NCI-H2227 treated with DMSO at 0.1 percent for 48 hours (cell line): ENCODE measurements around the gene FOXM1.
"Not testable (repeated sequence)": the region's sequence is repeated elsewhere in the genome, so short reads cannot be mapped to it uniquely, and the experiment has no call there.

Source experiments
- DNase-seq: peaks from one replicate; lab custom pipeline; 2025; lab: John Stamatoyannopoulos, UW

The FOXM1 gene

DNA sequence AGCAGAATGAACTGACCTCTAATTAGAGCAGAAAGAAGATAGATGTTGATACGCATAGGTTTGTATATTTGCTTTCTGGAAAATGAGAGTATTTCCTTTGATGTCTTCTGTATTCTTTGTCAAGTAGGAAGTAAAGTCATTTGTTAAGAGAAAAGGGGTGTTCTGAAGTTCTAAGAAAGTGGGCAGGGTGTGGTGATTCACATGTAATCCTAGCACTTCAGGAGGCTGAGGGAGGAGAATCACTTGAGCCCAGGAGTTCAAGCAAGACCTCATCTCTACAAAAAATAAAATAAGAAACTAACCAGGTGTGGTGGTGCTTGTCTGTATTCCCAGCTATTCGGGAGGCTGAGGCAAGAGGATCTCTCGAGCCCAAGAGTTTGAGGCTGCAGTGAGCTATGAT lies 2.9 kb upstream of the FOXM1 start:
- DNase-seq = no peak

GRCh38 chr12:2877953-2878732 lies 1.2 kb upstream of the FOXM1 start:
- no peak for DNase-seq

GRCh38 chr12:2876431-2877046 lies 435 bp downstream of the FOXM1 start:
- DNase-seq = no peak

DNA sequence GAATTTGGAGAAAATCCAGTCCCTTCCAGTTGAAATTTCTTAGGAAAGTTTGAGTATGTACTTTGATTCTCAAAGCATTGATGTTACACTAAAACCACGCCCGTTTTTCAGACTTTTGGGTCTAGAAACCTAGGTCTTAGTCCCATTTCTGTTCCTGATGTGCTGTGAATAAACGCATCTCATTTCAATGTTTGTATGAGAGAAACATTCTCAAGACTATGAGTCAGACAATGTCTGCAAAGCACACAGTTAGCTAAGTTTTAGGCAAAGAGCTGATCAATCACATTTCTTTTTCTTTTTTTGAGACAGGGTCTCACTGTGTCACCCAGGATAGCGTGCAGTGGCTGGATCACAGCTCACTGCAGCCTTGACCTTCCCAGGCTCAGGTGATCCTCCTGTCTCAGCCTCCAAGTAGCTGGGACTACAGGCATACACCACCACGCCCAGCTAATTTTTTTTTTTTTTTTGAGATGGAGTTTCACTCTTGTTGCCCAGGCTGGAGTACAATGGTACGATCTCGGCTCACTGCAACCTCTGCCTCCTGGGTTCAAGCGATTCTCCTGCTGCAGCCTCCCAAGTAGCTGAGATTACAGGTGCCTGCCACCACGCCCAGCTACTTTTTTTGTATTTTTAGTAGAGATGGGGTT lies 7.9 kb downstream of the FOXM1 start:
- DNase-seq = not testable (repeated sequence)

DNA sequence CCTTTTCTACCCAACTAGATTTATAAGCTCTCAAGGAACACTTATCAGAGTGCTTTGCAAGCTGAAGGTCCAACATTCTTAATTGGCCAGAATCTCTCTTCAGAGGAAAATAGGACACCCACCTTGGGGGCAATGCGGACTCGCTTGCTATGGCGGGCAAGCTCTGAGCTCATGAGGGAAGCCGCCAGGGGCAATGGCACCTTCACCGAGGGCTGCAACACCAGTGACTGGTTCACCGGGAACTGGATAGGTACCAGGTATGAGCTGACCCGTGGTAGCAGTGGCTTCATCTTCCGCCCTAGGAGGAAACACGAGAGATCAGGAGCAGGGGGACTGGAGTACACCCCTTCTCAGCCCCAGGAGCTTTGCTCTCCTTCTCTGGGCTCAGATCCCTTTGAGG lies 12.8 kb downstream of the FOXM1 start:
- no peak for DNase-seq

DNA sequence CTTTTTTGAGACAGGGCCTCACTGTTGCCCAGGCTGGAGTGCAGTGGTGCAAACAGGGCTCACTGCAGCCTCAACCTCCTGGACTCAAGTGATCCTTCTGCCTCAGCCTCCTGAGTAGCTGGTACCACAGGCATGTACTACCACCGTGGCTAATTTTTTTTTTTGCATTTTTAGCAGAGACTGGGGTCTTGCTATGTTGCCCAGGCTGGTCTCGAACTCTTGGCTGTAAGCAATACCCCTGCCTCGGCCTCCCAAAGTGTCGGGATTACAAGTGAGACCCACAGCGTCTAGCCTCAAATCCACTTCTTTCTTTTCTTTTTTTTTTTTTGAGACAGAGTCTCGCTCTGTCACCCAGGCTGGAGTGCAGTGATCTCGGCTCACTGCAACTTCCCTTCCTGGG lies 13.6 kb downstream of the FOXM1 start:
- not testable (repeated sequence) for DNase-seq

GRCh38 chr12:2862876-2863275 lies 14.1 kb downstream of the FOXM1 start:
- no peak for DNase-seq

DNA sequence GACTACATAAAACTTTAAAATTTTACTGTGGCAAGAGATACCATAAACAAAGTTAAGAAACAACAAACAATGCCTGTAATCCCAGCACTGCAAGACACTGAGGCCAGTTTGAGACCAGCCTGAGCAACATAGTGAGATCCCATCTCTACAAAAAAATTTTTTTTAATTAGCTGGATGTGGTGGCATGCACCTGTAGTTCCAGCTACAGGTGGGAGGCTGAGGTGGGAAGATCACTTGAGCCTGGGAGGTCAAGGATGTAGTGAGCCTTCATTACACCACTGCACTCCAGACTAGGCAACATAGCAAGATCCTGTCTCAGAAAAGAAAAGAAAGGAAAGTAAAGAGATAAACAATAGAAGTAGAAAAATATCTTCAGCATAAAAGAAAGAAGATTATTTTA lies 16.8 kb downstream of the FOXM1 start:
- DNase-seq = no peak

- DNase-seq = no peak
Observed at GRCh38 chr12:2858944-2859421, 18.0 kb downstream of the FOXM1 start.

DNA sequence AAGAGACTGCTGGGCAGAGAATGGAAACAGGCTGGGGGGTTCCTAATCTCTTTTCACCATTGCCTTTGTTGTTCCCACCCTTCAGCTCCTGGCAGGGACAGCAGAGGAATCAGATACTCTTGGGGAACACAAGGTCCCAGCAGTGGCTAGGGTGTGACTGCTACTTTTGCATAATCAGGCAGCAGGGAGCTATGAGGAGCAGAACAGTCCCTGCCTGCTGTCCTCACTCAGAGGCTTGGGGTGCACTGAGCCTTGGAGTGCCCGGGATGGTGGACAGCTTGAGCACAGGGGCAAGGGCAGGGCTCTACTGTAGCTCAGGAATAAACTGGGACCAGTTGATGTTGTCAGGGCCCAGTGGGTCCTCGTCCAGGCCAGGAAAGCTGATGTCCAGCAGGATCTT lies 18.6 kb downstream of the FOXM1 start:
- no peak for DNase-seq

DNA sequence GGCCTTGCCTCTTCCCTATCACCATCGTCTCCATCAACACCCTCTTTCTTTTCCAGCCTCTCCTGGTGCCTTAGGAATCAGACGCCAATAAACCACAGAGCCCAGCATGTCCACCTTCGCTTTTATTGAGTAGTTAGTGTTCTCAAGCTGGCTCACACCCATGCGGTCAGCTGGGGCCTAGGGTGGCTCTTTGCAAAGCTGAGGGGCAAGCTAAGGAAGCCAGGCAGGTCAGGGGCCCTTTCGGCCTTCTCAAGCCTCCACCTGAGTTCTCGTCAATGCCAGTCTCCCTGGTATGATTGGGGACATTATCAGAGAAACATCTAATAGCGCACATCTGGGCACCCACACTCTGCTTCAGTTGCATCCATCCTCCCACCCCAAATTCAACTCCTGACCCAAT lies 19.4 kb downstream of the FOXM1 start:
- no peak for DNase-seq

GRCh38 chr12:2857021-2857431 lies 19.9 kb downstream of the FOXM1 start, which contains the start of gene TEX52:
Gene TEX52 (minus strand): TSS chr12:2857039. CDS start chr12:2857026, 13 bp downstream.
- no peak for DNase-seq

DNA sequence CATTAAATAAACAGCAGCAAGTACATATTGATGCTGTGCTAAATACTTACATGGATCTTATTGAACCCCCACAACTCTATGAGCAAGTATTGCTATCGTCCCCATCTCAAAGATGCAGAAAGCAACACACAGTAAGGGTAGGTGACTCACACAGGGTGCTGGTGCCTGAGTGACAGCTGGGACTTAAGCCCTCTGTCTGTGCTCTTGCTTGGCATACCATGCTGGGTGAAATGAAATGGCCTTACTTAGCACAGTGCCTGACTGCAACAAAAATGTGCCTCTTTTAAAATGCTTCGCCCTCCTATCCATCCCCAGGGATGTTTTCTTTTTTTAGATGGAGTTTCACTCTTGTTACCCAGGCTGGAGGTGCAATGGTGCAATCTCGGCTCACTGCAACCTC lies 20.9 kb downstream of the FOXM1 start:
- DNase-seq = no peak

DNA sequence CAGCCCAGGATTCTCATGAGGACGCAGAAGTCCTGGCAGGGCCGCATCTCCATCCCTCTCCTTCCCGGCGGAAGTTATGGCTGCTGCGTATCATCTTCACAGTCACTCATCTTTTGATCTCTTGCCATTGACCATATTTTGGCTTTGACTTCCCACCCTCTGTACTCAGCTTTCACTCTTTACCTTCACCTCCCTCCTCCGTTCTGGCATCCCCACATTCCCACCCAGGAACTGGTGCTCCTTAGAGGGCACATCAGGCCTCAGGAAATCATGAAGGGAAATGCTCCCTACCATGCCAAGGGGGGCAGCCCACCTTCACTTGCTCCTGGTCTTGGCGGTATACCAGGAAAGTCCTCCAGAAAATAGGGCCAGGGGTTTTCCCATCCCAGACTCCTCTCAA lies 21.4 kb downstream of the FOXM1 start:
- no peak for DNase-seq

DNA sequence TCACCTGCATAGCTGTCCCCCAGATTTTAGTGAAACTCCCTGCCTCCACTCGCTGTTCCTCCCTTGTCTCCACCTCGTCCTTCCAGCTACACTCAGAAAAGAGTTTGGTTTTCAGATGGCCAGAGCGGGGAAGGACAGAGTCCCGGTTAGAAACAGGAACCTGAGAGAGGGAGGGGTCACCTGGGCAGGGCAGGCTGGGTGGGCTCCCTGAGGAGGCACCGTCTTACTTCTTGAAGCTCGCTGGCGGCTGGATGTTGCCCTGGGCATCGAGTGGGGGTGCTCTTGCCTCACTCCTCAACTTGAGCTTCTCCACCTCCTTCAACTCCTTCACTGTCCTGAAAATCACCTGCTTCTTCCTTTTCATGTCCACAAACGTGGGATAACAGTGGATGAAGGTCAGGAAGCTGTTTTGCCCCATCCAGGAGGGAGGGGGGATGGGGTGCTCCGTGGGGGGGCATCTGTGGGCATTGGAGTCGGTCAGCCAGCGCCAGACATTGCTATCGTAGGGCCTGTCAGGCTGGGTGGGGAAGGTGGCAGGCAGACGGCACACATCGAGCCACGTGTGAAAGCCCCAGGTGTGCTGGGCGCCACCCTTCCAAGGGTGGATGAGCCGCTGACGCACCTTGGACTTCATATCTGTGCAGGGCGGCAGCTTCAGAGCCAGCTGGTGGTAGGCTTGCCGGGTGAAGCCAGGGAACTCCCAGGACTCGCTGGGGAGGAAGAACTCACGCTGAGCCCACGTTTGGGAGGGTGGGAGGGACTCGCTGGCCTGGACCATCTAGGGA lies 22.1 kb downstream of the FOXM1 start:
- DNase-seq = no peak

- peak; percentile 44 for DNase-seq
Observed at GRCh38 chr12:2853626-2854025, 23.3 kb downstream of the FOXM1 start.

- DNase-seq = no peak
Observed at GRCh38 chr12:2851931-2852330, 25.0 kb downstream of the FOXM1 start.

- no peak for DNase-seq
Observed at GRCh38 chr12:2845280-2845679, 31.7 kb downstream of the FOXM1 start.

DNA sequence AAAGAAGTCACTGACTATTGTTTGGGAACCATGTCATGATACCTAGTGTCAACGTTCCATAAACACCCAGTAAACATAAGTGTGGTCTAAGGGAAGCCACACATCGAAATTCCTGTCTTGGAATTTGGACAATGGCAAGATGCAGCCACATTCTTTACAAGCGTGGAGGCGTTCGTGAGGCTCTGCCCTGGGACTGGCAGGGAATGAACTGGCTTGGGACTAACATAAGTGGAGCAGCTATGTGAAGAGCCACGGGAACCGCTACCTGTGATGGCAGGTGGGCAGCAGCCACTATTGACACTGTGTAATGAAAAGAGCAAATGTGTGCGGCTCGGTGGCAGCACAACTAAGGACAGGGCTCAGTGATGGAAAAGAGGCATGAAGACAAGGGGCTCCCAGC lies 32.2 kb downstream of the FOXM1 start:
- DNase-seq = no peak

GRCh38 chr12:2842948-2843347 lies 34.0 kb downstream of the FOXM1 start:
- DNase-seq = no peak

- DNase-seq = no peak
Observed at GRCh38 chr12:2841056-2841650, 35.8 kb downstream of the FOXM1 start.

DNA sequence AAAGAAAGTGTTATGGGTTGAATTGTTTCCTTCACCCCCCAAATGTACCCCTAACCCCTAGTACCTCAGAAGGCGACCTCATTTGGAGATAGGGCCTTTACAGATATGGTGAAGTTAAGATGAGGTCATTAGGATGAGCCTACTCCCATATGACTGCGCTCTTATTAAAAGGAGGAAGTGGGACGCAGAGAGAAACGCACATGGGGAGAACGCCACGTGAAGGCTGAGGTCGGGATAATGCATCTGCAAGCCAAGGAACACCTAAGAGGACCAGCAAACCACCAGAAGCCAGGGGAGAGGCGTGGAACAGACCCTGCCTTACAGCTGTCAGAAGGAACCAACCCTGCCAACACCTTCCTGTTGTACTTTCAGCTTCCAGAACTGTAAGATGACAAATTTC lies 40.4 kb downstream of the FOXM1 start:
- DNase-seq = no peak
